Activated T-cell treated with anti-CD3 and anti-CD28 coated beads, Interleukin-2, amount 50 U/mL, for 24 hours (primary cell): ENCODE data around the gene FXYD3.

Experiments used
- DNase-seq: peaks from one replicate; pipeline ENCODE4 v3.0.0-alpha.2; 2020
- H3K27ac Mint-ChIP-seq: 2 replicates; pipeline ENCODE4 v1.8.0; 2020; ENCODE audit warnings: mild to moderate bottlenecking, mixed read lengths
- H3K27me3 Mint-ChIP-seq: 2 replicates; pipeline ENCODE4 v1.8.0; 2020; ENCODE audit warnings: mixed read lengths
- H3K36me3 Mint-ChIP-seq: 2 replicates; pipeline ENCODE4 v1.8.0; 2020; ENCODE audit warnings: low read depth, mixed read lengths
- H3K4me1 Mint-ChIP-seq: 2 replicates; pipeline ENCODE4 v1.8.0; 2020; ENCODE audit warnings: low read depth, mixed read lengths
- H3K4me3 Mint-ChIP-seq: 2 replicates; pipeline ENCODE4 v1.8.0; 2020; ENCODE audit warnings: mild to moderate bottlenecking, moderate library complexity, mixed read lengths
- H3K9me3 Mint-ChIP-seq: 2 replicates; pipeline ENCODE4 v1.8.0; 2020; ENCODE audit warnings: mixed read lengths

The FXYD3 gene

GRCh38 chr19:35115177-35115951 lies at the start of gene FXYD3:
FXYD3 (plus strand) TSS chr19:35115823; CDS start chr19:35119377, 3,554 bp downstream.
- H3K27me3 Mint-ChIP-seq: no peaks in the 10 kb centered on the region
- peak within 1 kb of the TSS; percentile 20 for H3K4me3 Mint-ChIP-seq
- no peaks in the 10 kb centered on the region for H3K9me3 Mint-ChIP-seq
- no peaks in the 10 kb centered on the region for H3K36me3 Mint-ChIP-seq
- H3K27ac Mint-ChIP-seq: no peak within 1 kb of the TSS
- H3K4me1 Mint-ChIP-seq: peaks cover 7% of the 10 kb centered on the region
- no peak for DNase-seq

GRCh38 chr19:35066121-35066520 lies 49.5 kb upstream of the FXYD3 start:
- Mint-ChIP-seq H3K4me1 (peaks cover 22% of the 10 kb centered on the region), H3K9me3 (peaks cover 4% of the 10 kb centered on the region), H3K27ac (no peak overlapping the region), H3K36me3 (no peaks in the 10 kb centered on the region), H3K27me3 (peaks cover 3% of the 10 kb centered on the region), H3K4me3 (no peak overlapping the region)
- DNase-seq: no peak

- Mint-ChIP-seq H3K36me3 (no peaks in the 10 kb centered on the region), H3K27ac (peak overlapping the region; percentile 60), H3K27me3 (peaks cover 3% of the 10 kb centered on the region), H3K4me1 (peaks cover 22% of the 10 kb centered on the region), H3K9me3 (peaks cover 4% of the 10 kb centered on the region), H3K4me3 (no peak overlapping the region)
- peak; percentile 95 for DNase-seq
These were observed 48.7 kb upstream of the FXYD3 start for GRCh38 chr19:35066691-35067563.

- Mint-ChIP-seq H3K36me3 (no peaks in the 10 kb centered on the region), H3K9me3 (peaks cover 4% of the 10 kb centered on the region), H3K27me3 (peaks cover 3% of the 10 kb centered on the region), H3K4me3 (no peak overlapping the region), H3K4me1 (peaks cover 13% of the 10 kb centered on the region), H3K27ac (no peak overlapping the region)
- DNase-seq: no peak
These were observed 46.5 kb upstream of the FXYD3 start for GRCh38 chr19:35068941-35069634.

GRCh38 chr19:35069696-35070095 lies 45.9 kb upstream of the FXYD3 start:
- H3K36me3 Mint-ChIP-seq: no peaks in the 10 kb centered on the region
- H3K27me3 Mint-ChIP-seq: peaks cover 3% of the 10 kb centered on the region
- DNase-seq: no peak
- no peak overlapping the region for H3K4me3 Mint-ChIP-seq
- H3K27ac Mint-ChIP-seq: no peak overlapping the region
- H3K4me1 Mint-ChIP-seq: peaks cover 9% of the 10 kb centered on the region
- H3K9me3 Mint-ChIP-seq: peaks cover 4% of the 10 kb centered on the region

GRCh38 chr19:35070471-35070870 lies 45.2 kb upstream of the FXYD3 start:
- Mint-ChIP-seq H3K27me3 (peaks cover 3% of the 10 kb centered on the region), H3K4me3 (no peak overlapping the region), H3K9me3 (peaks cover 4% of the 10 kb centered on the region), H3K27ac (no peak overlapping the region), H3K36me3 (no peaks in the 10 kb centered on the region), H3K4me1 (peaks cover 9% of the 10 kb centered on the region)
- no peak for DNase-seq

- Mint-ChIP-seq H3K9me3 (peaks cover 4% of the 10 kb centered on the region), H3K27me3 (peaks cover 3% of the 10 kb centered on the region), H3K36me3 (no peaks in the 10 kb centered on the region), H3K27ac (no peak overlapping the region), H3K4me1 (no peaks in the 10 kb centered on the region), H3K4me3 (no peak overlapping the region)
- DNase-seq: no peak
These were observed 42.1 kb upstream of the FXYD3 start for GRCh38 chr19:35073516-35073915.

- Mint-ChIP-seq H3K36me3 (no peaks in the 10 kb centered on the region), H3K27ac (no peak overlapping the region), H3K4me3 (no peak overlapping the region), H3K4me1 (no peaks in the 10 kb centered on the region), H3K27me3 (peaks cover 3% of the 10 kb centered on the region), H3K9me3 (peaks cover 4% of the 10 kb centered on the region)
- DNase-seq: no peak
These were observed 41.7 kb upstream of the FXYD3 start for GRCh38 chr19:35073941-35074340.

- Mint-ChIP-seq H3K27ac (no peak overlapping the region), H3K27me3 (no peaks in the 10 kb centered on the region), H3K4me1 (no peaks in the 10 kb centered on the region), H3K36me3 (no peaks in the 10 kb centered on the region), H3K9me3 (peaks cover 4% of the 10 kb centered on the region), H3K4me3 (no peak overlapping the region)
- DNase-seq: no peak
These were observed 41.0 kb upstream of the FXYD3 start for GRCh38 chr19:35074426-35075201.

GRCh38 chr19:35075202-35076025 lies 40.2 kb upstream of the FXYD3 start:
- no peak overlapping the region for H3K27ac Mint-ChIP-seq
- H3K36me3 Mint-ChIP-seq: no peaks in the 10 kb centered on the region
- H3K4me1 Mint-ChIP-seq: no peaks in the 10 kb centered on the region
- peaks cover 4% of the 10 kb centered on the region for H3K9me3 Mint-ChIP-seq
- no peak overlapping the region for H3K4me3 Mint-ChIP-seq
- DNase-seq: no peak
- no peaks in the 10 kb centered on the region for H3K27me3 Mint-ChIP-seq

GRCh38 chr19:35076026-35076370 lies 39.6 kb upstream of the FXYD3 start:
- DNase-seq: no peak
- H3K36me3 Mint-ChIP-seq: no peaks in the 10 kb centered on the region
- H3K4me3 Mint-ChIP-seq: no peak overlapping the region
- H3K27me3 Mint-ChIP-seq: no peaks in the 10 kb centered on the region
- H3K27ac Mint-ChIP-seq: no peak overlapping the region
- H3K9me3 Mint-ChIP-seq: no peaks in the 10 kb centered on the region
- no peaks in the 10 kb centered on the region for H3K4me1 Mint-ChIP-seq

GRCh38 chr19:35076657-35077056 lies 39.0 kb upstream of the FXYD3 start:
- Mint-ChIP-seq H3K36me3 (no peaks in the 10 kb centered on the region), H3K4me1 (no peaks in the 10 kb centered on the region), H3K27ac (no peak overlapping the region), H3K27me3 (no peaks in the 10 kb centered on the region), H3K9me3 (no peaks in the 10 kb centered on the region), H3K4me3 (no peak overlapping the region)
- DNase-seq: no peak

- Mint-ChIP-seq H3K36me3 (no peaks in the 10 kb centered on the region), H3K27ac (no peak overlapping the region), H3K4me3 (no peak overlapping the region), H3K9me3 (no peaks in the 10 kb centered on the region), H3K27me3 (no peaks in the 10 kb centered on the region), H3K4me1 (no peaks in the 10 kb centered on the region)
- no peak for DNase-seq
These were observed 38.0 kb upstream of the FXYD3 start for GRCh38 chr19:35077411-35078223.
